ENCODE results near the gene SART1. TPM values are rescaled to one million over a fixed set of nuclear protein-coding genes. Genes with fewer than 3 reads are reported as not detected.

Gene SART1
- total RNA-seq, 3 donors from 2014 or later = 55.2 to 68.5 (median 55.9) TPM

- TF ChIP-seq POLR2AphosphoS5 (IDR thresholded peaks at IDR 0.05) = no peak
- TF ChIP-seq, protein P1, sequence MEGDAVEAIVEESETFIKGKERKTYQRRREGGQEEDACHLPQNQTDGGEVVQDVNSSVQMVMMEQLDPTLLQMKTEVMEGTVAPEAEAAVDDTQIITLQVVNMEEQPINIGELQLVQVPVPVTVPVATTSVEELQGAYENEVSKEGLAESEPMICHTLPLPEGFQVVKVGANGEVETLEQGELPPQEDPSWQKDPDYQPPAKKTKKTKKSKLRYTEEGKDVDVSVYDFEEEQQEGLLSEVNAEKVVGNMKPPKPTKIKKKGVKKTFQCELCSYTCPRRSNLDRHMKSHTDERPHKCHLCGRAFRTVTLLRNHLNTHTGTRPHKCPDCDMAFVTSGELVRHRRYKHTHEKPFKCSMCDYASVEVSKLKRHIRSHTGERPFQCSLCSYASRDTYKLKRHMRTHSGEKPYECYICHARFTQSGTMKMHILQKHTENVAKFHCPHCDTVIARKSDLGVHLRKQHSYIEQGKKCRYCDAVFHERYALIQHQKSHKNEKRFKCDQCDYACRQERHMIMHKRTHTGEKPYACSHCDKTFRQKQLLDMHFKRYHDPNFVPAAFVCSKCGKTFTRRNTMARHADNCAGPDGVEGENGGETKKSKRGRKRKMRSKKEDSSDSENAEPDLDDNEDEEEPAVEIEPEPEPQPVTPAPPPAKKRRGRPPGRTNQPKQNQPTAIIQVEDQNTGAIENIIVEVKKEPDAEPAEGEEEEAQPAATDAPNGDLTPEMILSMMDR (IDR thresholded peaks at IDR 0.05) = no peak
- no peak for TF ChIP-seq POLR2A (IDR thresholded peaks at IDR 0.05)
- H3K4me3 ChIP-seq = no peak overlapping the region
- H3K27me3 ChIP-seq = peaks cover 0 to 6% of the 10 kb centered on the region in 2 donors
- intact Hi-C loops (cut with DNase I; ENCODE audit: low total_unique reads) = no loop called here
- H3K27ac ChIP-seq = peak overlapping the region in 1 of 2 donors; percentile 63
- peaks cover 0 to 9% of the 10 kb centered on the region in 2 donors for H3K4me1 ChIP-seq
- DNase-seq (ENCODE audit: low spot score in 2 of 2) = no peak
- H3K36me3 ChIP-seq = no peaks in the 10 kb centered on the region
- no peaks in the 10 kb centered on the region for H3K9me3 ChIP-seq
Observed at GRCh38 chr11:66015454-66015881, 53.9 kb downstream of the SART1 start.

- intact Hi-C loops (cut with DNase I; ENCODE audit: low total_unique reads) = no loop called here
- H3K27ac ChIP-seq = peak overlapping the region in 1 of 2 donors; percentile 63
- no peaks in the 10 kb centered on the region for H3K9me3 ChIP-seq
- TF ChIP-seq, protein P1 (IDR thresholded peaks at IDR 0.05) = no peak
- no peak for TF ChIP-seq POLR2AphosphoS5 (IDR thresholded peaks at IDR 0.05)
- TF ChIP-seq POLR2A (IDR thresholded peaks at IDR 0.05) = no peak
- no peaks in the 10 kb centered on the region for H3K36me3 ChIP-seq
- H3K27me3 ChIP-seq = peaks cover 0 to 6% of the 10 kb centered on the region in 2 donors
- H3K4me3 ChIP-seq = no peak overlapping the region
- no peak for DNase-seq (ENCODE audit: low spot score in 2 of 2)
- peaks cover 0 to 9% of the 10 kb centered on the region in 2 donors for H3K4me1 ChIP-seq
Observed at GRCh38 chr11:66015936-66016792, 54.6 kb downstream of the SART1 start.

DNA sequence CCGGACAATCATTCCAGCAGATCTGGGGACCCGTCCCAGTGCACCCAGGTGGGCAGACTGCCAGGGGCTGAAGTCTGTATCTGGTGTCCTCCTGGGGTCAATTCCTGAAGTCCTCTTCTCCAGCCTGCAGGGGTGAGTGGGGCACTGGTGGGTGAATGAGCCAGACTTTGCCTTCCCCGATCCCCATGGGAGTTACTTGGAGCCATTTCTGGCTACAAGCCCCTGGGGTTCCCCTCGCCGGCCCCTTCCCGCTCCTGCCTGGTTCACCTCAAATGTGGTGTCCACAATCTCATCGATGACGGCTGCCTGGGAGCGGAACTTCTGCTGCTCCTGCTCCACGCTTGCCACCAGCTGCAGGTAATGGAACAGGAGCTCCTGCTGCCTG, 55.3 kb downstream of the SART1 start:
- no peak overlapping the region for H3K4me3 ChIP-seq
- no peak for DNase-seq (ENCODE audit: low spot score in 2 of 2)
- H3K27me3 ChIP-seq = peaks cover 0 to 6% of the 10 kb centered on the region in 2 donors
- peaks cover 0 to 6% of the 10 kb centered on the region in 2 donors for H3K4me1 ChIP-seq
- intact Hi-C loops (cut with DNase I; ENCODE audit: low total_unique reads) = no loop called here
- no peaks in the 10 kb centered on the region for H3K9me3 ChIP-seq
- TF ChIP-seq POLR2AphosphoS5 (IDR thresholded peaks at IDR 0.05) (no peak), POLR2A (IDR thresholded peaks at IDR 0.05) (no peak)
- TF ChIP-seq, protein P1 (IDR thresholded peaks at IDR 0.05) = no peak
- H3K27ac ChIP-seq = no peak overlapping the region
- no peaks in the 10 kb centered on the region for H3K36me3 ChIP-seq

DNA sequence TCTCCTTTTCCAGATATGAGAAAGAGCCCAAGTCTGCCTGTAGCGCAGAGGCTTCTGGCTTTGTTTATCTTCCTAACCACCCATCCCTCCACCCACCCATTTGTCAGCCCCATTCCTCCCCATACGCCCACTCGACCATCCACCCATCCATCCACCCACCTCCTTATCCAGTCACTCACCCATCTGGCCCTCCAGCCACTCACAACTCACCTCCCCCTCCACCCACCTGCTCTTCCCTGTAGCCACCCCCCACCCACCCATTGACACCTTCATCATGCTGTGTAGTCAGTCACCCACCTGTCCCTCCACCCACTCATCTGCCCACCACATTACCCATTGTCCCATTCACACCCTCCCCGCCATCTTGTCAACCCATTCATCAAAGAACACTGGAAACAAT, 55.8 kb downstream of the SART1 start:
- no peak overlapping the region for H3K27ac ChIP-seq
- intact Hi-C loops (cut with DNase I; ENCODE audit: low total_unique reads) = no loop called here
- H3K4me3 ChIP-seq = no peak overlapping the region
- no peaks in the 10 kb centered on the region for H3K36me3 ChIP-seq
- peaks cover 0 to 6% of the 10 kb centered on the region in 2 donors for H3K27me3 ChIP-seq
- TF ChIP-seq POLR2AphosphoS5 (IDR thresholded peaks at IDR 0.05) (no peak), POLR2A (IDR thresholded peaks at IDR 0.05) (no peak)
- TF ChIP-seq, protein P1 (IDR thresholded peaks at IDR 0.05) = no peak
- H3K4me1 ChIP-seq = peaks cover 0 to under 1% of the 10 kb centered on the region in 2 donors
- DNase-seq (ENCODE audit: low spot score in 2 of 2) = no peak
- no peaks in the 10 kb centered on the region for H3K9me3 ChIP-seq

- H3K9me3 ChIP-seq = no peaks in the 10 kb centered on the region
- DNase-seq (ENCODE audit: low spot score in 2 of 2) = no peak
- H3K36me3 ChIP-seq = no peaks in the 10 kb centered on the region
- peaks cover 0 to 7% of the 10 kb centered on the region in 2 donors for H3K27me3 ChIP-seq
- intact Hi-C loops (cut with DNase I; ENCODE audit: low total_unique reads) = no loop called here
- H3K27ac ChIP-seq = no peak overlapping the region
- H3K4me3 ChIP-seq = no peak overlapping the region
- TF ChIP-seq POLR2A (IDR thresholded peaks at IDR 0.05) (no peak), POLR2AphosphoS5 (IDR thresholded peaks at IDR 0.05) (no peak)
- TF ChIP-seq, protein P1 (IDR thresholded peaks at IDR 0.05) = no peak
- no peaks in the 10 kb centered on the region for H3K4me1 ChIP-seq
Observed at GRCh38 chr11:66020212-66020611, 58.7 kb downstream of the SART1 start.

Data from breast epithelium (tissue), 4 donors.